Stimulated activated memory B cell treated with anti-CD40 and anti-IgM and Interleukin-4, amounts not matched to agents 10 μg/mL and 1 μg/mL and 100 μg/mL, for 72 hours (primary cell): ENCODE data around the gene GARRE1.
A peak's percentile ranks its signal among the peaks of the same experiment; 100 is the strongest.
"Not testable (repeated sequence)": the region's sequence is repeated elsewhere in the genome, so short reads cannot be mapped to it uniquely, and the experiment has no call there.

ENCODE experiments used
- ATAC-seq: fragments of 150-1000 bp; cut with Tn5 transposase; 2 replicates; pipeline ENCODE4 v1.10.0; 2021
- H3K27ac Mint-ChIP-seq: one replicate; pipeline ENCODE4 v1.8.0; 2022; ENCODE audit warnings: mild to moderate bottlenecking, mixed read lengths
- H3K27me3 Mint-ChIP-seq: one replicate; pipeline ENCODE4 v1.8.0; 2022; ENCODE audit warnings: mixed read lengths
- H3K36me3 Mint-ChIP-seq: one replicate; pipeline ENCODE4 v1.8.0; 2022; ENCODE audit warnings: mixed read lengths
- H3K4me1 Mint-ChIP-seq: one replicate; pipeline ENCODE4 v1.8.0; 2022; ENCODE audit warnings: mixed read lengths
- H3K4me3 Mint-ChIP-seq: one replicate; pipeline ENCODE4 v1.8.0; 2022; ENCODE audit warnings: mild to moderate bottlenecking, moderate library complexity, mixed read lengths
- H3K9me3 Mint-ChIP-seq: one replicate; pipeline ENCODE4 v1.8.0; 2022; ENCODE audit warnings: mixed read lengths

GARRE1 gene, protein sequence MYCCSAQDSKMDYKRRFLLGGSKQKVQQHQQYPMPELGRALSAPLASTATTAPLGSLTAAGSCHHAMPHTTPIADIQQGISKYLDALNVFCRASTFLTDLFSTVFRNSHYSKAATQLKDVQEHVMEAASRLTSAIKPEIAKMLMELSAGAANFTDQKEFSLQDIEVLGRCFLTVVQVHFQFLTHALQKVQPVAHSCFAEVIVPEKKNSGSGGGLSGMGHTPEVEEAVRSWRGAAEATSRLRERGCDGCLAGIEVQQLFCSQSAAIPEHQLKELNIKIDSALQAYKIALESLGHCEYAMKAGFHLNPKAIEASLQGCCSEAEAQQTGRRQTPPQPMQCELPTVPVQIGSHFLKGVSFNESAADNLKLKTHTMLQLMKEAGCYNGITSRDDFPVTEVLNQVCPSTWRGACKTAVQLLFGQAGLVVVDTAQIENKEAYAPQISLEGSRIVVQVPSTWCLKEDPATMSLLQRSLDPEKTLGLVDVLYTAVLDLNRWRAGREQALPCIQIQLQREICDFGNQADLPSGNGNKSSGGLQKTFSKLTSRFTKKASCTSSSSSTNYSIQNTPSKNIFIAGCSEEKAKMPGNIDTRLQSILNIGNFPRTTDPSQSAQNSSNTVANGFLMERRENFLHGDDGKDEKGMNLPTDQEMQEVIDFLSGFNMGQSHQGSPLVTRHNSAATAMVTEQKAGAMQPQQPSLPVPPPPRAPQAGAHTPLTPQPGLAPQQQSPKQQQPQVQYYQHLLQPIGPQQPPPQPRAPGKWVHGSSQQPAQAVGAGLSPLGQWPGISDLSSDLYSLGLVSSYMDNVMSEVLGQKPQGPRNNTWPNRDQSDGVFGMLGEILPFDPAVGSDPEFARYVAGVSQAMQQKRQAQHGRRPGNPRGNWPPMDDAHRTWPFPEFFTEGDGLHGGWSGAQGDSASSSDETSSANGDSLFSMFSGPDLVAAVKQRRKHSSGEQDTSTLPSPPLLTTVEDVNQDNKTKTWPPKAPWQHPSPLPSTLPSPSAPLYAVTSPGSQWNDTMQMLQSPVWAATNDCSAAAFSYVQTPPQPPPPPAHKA (N-terminal part only)

DNA sequence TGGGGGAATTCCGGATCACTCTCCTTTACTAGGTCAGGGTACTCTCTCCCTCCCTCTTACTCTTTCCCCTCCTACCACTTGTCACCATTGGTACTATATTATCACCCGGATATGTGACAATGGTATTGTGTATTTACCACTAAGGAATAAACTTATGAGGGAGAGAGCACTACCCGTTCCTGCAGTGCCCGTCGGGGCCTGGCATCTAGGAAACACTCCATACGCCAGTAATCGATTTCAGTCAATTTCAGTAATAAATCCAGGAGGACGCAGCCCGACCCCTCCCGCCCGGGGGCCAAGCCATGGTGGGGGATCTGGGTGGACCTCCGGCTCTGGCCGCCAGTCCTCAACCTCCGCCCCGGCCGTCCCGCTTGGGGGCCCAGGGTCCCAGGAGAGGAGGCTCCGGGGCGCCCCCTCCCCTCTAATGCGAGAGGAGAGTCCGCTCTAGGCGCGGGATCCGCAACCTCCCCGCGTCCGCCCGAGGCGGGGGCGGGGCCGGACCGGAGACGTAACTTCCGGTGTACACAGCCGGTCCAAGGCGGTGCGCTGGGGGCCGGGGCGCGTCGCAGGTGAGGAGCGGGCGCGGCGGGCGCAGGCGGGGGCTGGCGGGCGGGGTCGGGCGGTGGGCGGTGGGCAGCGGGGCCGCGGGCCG lies at the start of gene GARRE1:
GARRE1 (plus strand) TSS at position 509 of the 652 bp plus-strand sequence. CDS start 45,920 bp downstream, outside the sequence.
- Mint-ChIP-seq H3K4me1 (peaks cover 28% of the 10 kb centered on the region), H3K4me3 (peak within 1 kb of the TSS; percentile 96), H3K27ac (peak within 1 kb of the TSS; percentile 85), H3K9me3 (no peaks in the 10 kb centered on the region), H3K36me3 (peaks cover 2% of the 10 kb centered on the region), H3K27me3 (no peaks in the 10 kb centered on the region)
- peak; percentile 97 for ATAC-seq

DNA sequence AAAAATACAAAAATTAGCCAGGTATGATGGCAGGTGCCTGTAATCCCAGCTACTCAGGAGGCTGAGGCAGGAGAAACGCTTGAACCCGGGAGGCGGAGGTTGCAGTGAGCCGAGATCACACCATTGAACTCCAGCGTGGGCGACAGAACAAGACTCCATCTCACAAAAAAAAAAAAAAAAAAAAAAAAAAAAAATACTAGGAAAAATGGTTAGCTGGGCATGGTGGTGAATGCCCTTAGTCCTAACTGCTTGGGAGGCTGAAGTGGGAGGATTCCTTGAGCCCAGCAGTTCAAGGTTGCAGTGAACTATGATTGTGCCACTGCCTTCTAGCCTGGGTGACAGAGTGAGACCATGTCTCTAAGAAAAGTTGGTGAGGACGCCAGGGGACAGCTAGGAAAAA lies 49.0 kb upstream of the GARRE1 start:
- not testable (repeated sequence) for H3K4me3 Mint-ChIP-seq, H3K27ac Mint-ChIP-seq, H3K27me3 Mint-ChIP-seq, H3K4me1 Mint-ChIP-seq, H3K9me3 Mint-ChIP-seq, ATAC-seq
- peaks cover 45% of the 10 kb centered on the region for H3K36me3 Mint-ChIP-seq

DNA sequence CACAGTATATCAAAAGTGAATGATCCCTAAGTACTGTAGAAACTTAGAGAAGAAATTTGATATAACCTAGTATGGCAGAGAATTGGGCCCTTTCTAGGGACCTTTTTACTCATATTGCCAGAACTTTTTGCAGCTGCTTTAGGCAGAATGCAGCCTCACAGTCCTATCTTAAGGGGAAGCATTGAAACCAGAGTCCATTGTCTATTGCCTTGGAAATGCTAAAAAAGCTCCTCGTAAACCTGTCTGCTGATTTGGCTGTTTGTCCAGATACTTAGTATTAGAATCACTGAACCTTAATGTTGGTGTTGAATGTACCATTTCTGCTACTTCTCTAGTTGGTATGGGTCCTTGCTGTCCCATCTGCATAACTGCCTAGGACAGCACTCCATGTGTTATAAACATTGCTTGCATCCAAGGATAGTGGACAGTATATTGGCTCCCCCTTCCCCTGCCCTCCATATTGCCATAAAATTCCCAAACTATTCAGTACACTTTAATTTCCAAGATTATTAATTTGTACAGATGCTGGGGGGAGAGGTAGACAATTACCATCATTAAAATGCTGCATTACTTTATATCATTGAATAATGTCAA lies 46.0 kb upstream of the GARRE1 start:
- Mint-ChIP-seq H3K9me3 (no peaks in the 10 kb centered on the region), H3K27me3 (no peaks in the 10 kb centered on the region), H3K4me1 (no peaks in the 10 kb centered on the region), H3K36me3 (peaks cover 37% of the 10 kb centered on the region), H3K27ac (no peak overlapping the region), H3K4me3 (no peak overlapping the region)
- ATAC-seq, result no peak

DNA sequence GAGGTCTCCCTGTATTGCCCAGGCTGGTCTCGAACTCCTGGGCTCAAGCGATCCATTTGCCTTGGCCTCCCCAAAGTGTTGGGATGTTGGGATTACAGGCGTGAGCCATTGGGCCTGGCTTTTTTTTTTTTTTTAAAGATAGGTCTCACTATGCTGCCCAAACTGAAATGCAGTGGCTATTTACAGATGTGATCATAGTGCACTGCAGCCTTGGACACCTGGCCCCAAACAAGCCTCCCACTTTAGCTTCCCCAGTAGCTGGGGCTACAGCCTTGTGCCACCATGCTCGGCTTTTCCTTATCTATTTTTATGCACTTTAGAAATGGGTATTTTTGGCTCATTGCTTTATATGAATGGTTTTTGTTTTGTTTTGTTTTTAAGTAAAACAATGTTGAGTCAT lies 44.6 kb upstream of the GARRE1 start:
- ATAC-seq, result no peak
- Mint-ChIP-seq H3K27ac (no peak overlapping the region), H3K27me3 (no peaks in the 10 kb centered on the region), H3K9me3 (no peaks in the 10 kb centered on the region), H3K36me3 (peaks cover 29% of the 10 kb centered on the region), H3K4me1 (no peaks in the 10 kb centered on the region), H3K4me3 (no peak overlapping the region)

DNA sequence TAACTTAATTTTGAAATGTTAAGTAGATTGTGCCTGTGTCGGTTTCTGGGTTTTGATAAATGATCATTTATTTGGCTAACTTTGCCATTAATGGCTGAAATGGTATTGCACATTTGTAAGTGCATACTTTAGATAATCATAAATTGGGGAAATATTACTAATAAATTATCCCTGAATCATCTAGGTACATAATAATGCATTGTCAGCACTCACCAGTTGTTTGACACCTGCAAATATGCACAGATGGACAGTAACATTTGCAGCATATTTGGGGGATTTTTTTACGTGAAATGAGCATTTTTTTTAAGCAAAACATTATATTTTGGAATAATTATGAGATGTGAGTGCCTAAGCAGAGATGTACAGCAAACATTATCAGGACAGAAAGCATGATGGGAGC lies 41.1 kb upstream of the GARRE1 start:
- H3K36me3 Mint-ChIP-seq, result peaks cover 28% of the 10 kb centered on the region
- H3K4me3 Mint-ChIP-seq, result no peak overlapping the region
- no peaks in the 10 kb centered on the region for H3K27me3 Mint-ChIP-seq
- H3K27ac Mint-ChIP-seq, result no peak overlapping the region
- no peak for ATAC-seq
- no peaks in the 10 kb centered on the region for H3K9me3 Mint-ChIP-seq
- peaks cover 9% of the 10 kb centered on the region for H3K4me1 Mint-ChIP-seq

DNA sequence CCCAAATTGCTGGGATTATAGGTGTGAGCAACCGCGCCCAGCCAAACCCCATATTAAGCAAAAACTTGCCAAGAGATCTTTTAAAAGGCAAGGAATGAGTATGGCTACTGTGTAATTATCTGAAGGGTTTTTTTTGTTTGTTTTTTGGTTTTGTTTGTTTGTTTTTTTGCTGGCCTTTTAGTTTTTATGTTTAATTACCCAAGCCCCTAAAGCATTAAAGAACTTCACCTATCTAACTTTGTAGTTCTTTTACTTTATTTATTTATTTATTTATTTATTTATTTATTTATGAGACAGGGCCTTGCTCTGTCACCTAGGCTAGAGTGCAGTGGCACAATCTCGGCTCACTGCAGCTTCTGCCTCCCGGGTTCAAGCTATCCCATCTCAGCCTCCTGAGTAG lies 40.3 kb upstream of the GARRE1 start:
- Mint-ChIP-seq H3K9me3 (no peaks in the 10 kb centered on the region), H3K27me3 (no peaks in the 10 kb centered on the region), H3K36me3 (peaks cover 28% of the 10 kb centered on the region), H3K27ac (no peak overlapping the region), H3K4me3 (no peak overlapping the region), H3K4me1 (peaks cover 14% of the 10 kb centered on the region)
- no peak for ATAC-seq

DNA sequence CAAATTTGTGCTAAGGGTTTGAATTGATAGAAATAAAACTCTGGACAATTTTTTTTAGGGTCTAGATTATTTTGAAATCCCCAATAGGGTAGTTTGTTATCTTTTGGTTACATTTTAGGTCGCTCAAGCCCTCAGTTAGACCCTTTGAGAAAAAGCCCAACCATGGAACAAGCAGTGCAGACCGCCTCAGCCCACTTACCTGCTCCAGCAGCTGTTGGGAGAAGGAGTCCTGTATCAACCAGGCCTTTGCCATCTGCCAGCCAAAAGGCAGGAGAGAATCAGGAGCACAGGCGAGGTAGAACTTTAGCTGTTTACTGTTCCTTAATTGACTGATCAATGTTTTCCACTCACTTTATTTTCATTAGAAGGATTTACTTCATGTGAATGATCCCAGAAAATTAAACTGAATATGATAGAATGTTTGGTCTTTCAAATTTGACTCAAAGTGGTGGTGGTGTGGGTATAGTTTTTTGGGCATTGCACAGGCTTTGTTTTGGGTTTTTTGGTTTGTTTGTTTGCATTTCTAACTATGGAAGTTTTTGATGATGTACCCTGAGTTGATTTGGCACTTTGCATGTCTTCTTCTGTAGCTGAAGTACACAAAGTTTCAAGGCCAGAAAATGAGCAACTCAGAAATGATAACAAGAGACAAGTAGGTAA lies 39.2 kb upstream of the GARRE1 start:
- Mint-ChIP-seq H3K4me3 (no peak overlapping the region), H3K9me3 (no peaks in the 10 kb centered on the region), H3K27me3 (no peaks in the 10 kb centered on the region), H3K36me3 (peaks cover 30% of the 10 kb centered on the region), H3K4me1 (peaks cover 14% of the 10 kb centered on the region), H3K27ac (no peak overlapping the region)
- ATAC-seq, result no peak

DNA sequence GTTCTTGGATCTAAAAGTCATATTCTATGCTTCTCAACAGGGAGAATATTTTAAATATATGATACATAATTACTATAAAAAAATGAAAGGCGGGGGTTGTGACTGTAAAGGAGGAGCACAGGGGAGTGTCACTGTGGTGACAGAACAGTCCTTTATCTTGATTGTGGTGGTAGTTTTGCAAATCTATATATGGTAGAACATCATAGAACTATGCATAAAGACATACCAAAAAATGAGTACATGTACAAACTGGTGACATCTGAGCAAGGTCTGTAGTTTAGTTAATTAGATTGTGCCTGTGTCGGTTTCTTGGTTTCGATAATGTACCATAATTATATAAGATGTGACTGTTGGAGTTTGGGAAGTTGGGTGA lies 38.7 kb upstream of the GARRE1 start:
- no peak for ATAC-seq
- no peaks in the 10 kb centered on the region for H3K27me3 Mint-ChIP-seq
- H3K9me3 Mint-ChIP-seq, result no peaks in the 10 kb centered on the region
- H3K4me1 Mint-ChIP-seq, result peaks cover 18% of the 10 kb centered on the region
- H3K36me3 Mint-ChIP-seq, result peaks cover 33% of the 10 kb centered on the region
- no peak overlapping the region for H3K27ac Mint-ChIP-seq
- H3K4me3 Mint-ChIP-seq, result no peak overlapping the region

DNA sequence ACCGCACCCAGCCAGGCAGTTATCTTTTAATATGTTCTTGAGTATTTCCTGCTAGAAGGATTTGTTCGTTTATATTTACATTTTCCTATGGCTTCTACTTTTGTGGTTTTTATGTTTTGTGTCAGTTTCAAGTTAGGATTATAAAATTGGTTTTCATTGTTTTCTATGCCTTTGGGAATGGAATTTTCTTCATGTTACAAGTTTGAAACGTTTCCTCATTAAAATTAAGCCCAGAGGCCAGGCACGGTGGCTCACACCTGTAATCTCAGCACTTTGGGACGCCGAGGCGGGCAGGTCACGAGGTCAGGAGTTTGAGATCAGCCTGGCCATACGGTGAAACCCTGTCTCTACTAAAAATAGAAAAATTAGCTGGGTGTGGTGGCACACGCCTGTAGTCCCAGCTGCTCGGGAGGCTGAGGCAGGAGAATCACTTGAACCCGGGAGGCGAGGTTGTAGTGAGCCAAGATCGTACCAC lies 37.6 kb upstream of the GARRE1 start:
- ATAC-seq, H3K9me3 Mint-ChIP-seq, H3K27ac Mint-ChIP-seq, H3K4me3 Mint-ChIP-seq, H3K27me3 Mint-ChIP-seq: not testable (repeated sequence)
- H3K36me3 Mint-ChIP-seq, result peaks cover 42% of the 10 kb centered on the region
- H3K4me1 Mint-ChIP-seq, result peaks cover 19% of the 10 kb centered on the region

DNA sequence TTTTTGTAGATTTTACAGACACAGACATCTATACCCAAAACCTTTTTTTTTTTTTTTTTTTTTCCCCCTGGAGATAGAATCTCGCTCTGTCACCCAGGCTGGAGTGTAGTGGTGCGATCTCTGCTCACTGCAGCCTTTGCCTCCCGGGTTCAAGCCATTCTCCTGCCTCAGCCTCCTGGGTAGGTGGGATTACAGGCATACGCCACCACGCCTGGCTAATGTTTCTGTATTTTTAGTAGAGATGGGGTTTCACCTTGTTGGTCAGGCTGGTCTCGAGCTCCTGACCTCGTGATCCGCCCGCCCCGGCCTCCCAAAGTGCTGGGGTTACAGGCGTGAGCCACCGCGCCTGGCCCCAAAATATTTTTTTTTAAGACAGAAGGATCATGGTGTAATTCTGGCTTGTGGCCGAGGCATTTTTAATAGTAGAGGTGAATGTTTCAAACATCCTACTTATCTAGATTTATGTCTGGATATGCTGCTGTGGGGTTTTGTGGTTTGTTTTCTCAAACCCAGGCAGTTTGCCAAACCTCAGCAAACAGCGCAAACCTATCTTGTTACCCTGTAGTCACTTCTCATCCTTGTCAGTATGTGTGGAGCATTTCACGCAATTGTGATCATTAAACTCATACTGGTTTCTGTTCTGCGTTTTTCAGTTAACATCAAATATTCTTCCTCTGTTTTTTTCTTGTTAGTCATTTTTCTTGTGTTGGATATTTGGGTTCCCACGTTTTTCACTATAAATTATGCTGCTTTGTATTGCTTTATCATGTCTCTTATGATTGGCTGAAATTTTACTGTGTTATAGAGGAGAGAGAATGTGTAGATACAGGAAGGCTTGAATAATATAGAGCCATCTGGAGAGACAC lies 36.2 kb upstream of the GARRE1 start:
- H3K9me3 Mint-ChIP-seq, result no peaks in the 10 kb centered on the region
- H3K27me3 Mint-ChIP-seq, result no peaks in the 10 kb centered on the region
- H3K4me3 Mint-ChIP-seq, result peak overlapping the region; percentile 31
- peak; percentile 80 for ATAC-seq
- H3K36me3 Mint-ChIP-seq, result peaks cover 48% of the 10 kb centered on the region
- peaks cover 22% of the 10 kb centered on the region for H3K4me1 Mint-ChIP-seq
- H3K27ac Mint-ChIP-seq, result peak overlapping the region; percentile 31

DNA sequence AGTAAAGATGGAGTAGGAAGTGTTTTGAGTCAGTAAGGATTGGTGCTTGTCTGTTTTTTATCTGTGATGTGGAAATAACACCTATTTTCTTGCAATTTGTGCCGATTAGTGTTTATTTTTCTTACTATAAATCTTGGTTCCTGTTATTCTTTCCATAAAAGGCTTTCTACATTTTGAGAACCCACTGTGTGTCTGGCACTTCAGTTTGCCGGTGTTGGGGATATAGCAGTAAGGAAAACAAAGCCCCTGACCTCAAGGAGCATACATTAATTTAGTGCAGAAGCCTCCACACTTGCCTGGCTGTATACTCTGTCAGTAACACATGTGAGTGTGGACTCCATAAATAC lies 35.6 kb upstream of the GARRE1 start:
- Mint-ChIP-seq H3K27ac (peak overlapping the region; percentile 31), H3K4me3 (no peak overlapping the region), H3K9me3 (no peaks in the 10 kb centered on the region), H3K4me1 (peaks cover 27% of the 10 kb centered on the region), H3K36me3 (peaks cover 54% of the 10 kb centered on the region), H3K27me3 (no peaks in the 10 kb centered on the region)
- no peak for ATAC-seq

DNA sequence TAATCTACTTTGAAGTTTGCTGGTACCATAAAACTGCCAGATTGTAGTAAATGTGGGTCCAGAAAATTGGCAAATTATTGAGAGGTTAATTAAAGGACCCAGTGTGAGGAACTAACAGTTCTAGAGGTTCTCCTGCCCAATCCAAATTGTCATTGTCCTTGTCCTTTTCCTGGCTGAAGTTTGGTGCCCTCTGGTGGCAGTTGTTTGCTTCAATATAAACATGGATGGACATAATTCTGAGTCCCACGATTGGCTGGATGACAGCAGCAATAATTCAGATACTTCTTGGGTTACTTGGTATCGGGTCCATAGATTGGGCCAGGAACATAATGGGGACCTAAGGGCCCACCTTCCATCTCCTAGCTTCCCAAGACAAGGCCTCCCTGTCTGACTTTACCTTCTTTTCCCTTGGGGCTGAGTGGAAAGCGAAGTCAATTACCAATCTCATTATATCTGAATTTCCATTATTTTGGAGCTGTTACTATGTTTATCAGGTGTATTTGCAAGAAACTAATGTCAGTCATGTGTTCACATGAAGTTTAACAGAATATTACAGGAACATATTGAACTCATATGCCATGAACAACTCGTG lies 33.8 kb upstream of the GARRE1 start:
- Mint-ChIP-seq H3K4me3 (no peak overlapping the region), H3K27me3 (no peaks in the 10 kb centered on the region), H3K4me1 (peaks cover 40% of the 10 kb centered on the region), H3K36me3 (peaks cover 64% of the 10 kb centered on the region), H3K9me3 (no peaks in the 10 kb centered on the region), H3K27ac (no peak overlapping the region)
- no peak for ATAC-seq

DNA sequence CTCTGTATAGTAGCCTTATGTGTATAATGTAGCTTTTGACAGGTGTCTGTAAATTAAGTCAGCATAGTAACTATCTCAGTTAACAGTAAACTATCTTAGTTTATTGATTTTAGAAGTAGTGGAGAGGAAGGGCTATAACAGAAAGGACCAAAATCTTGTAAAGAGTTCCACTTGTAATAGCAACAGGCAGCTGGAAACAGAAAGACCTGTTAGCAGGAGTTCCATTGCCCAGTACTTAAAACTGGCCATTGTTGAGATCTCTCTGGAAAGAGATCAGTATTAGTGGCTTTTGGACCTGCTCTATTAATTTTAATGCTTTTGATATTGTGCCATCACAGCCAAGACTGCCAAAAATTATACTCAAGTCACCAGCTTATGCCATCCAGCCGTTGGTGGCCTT lies 32.0 kb upstream of the GARRE1 start:
- Mint-ChIP-seq H3K4me3 (no peak overlapping the region), H3K27me3 (no peaks in the 10 kb centered on the region), H3K4me1 (peaks cover 45% of the 10 kb centered on the region), H3K9me3 (no peaks in the 10 kb centered on the region), H3K36me3 (peaks cover 71% of the 10 kb centered on the region), H3K27ac (no peak overlapping the region)
- ATAC-seq, result no peak
